ENCODE data around the gene SCFD2. TPM values are rescaled to one million over a fixed set of nuclear protein-coding genes. Genes with fewer than 3 reads are reported as not detected.

Gene SCFD2
- total RNA-seq, 1 experiment from 2014 or later: 12.4 TPM

GRCh38 chr4:53169695-53170617 lies 195.9 kb downstream of the SCFD2 start:
- H3K4me1 Mint-ChIP-seq: no peaks in the 10 kb centered on the region
- no peak overlapping the region for H3K27ac Mint-ChIP-seq
- TF ChIP-seq SP1 (CRISPR knock-in tag; conservative IDR thresholded peaks at IDR 0.05) (no peak), GABPB1 (CRISPR knock-in tag; IDR thresholded peaks at IDR 0.05) (no peak), FOXJ3 (CRISPR knock-in tag; IDR thresholded peaks at IDR 0.05; ENCODE audit: borderline replicate concordance) (no peak)
- H3K9me3 Mint-ChIP-seq: peaks cover 26% of the 10 kb centered on the region
- POLR2A ChIA-PET: no interaction called here
- CTCF ChIA-PET: no interaction called here
- H3K4me3 Mint-ChIP-seq: no peak overlapping the region
- ATAC-seq (no peak), DNase-seq (ENCODE audit: low spot score) (no peak)
- H3K27me3 Mint-ChIP-seq (ENCODE audit: low read depth): no peaks in the 10 kb centered on the region
- H3K36me3 Mint-ChIP-seq: peaks cover 2% of the 10 kb centered on the region; the same call in 1 of the 2 replicates

DNA sequence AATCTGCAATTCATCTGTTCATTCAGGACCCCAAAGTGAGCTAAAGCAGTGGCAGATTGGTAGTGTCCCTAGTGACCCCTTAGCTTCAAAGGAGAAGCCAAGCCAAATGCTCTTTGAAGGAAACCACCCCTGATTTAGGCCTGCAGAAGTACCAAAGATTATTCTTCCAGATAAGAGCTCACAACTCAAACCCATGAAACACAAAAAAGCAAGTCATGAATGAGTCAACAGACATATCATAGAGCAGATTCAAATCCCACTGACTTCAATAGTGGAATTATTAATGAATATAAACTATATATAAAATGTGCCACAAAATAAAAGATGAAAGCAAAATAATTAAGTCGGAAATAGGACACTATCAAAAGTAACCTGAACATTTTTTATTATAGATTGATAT lies 197.6 kb downstream of the SCFD2 start:
- TF ChIP-seq KAT7 (CRISPR knock-in tag; IDR thresholded peaks at IDR 0.05; ENCODE audit: borderline replicate concordance) (no peak), ELF4 (CRISPR knock-in tag; IDR thresholded peaks at IDR 0.05; ENCODE audit: low read depth) (no peak), JAZF1 (CRISPR knock-in tag; IDR thresholded peaks at IDR 0.05) (no peak), MYBL2 (CRISPR knock-in tag; IDR thresholded peaks at IDR 0.05) (no peak), ZNF219 (CRISPR knock-in tag; IDR thresholded peaks at IDR 0.05; ENCODE audit: borderline replicate concordance) (no peak), CTCF (IDR thresholded peaks at IDR 0.05) (no peak), NR2C2 (CRISPR knock-in tag; IDR thresholded peaks at IDR 0.05) (no peak), ERG (CRISPR knock-in tag; IDR thresholded peaks at IDR 0.05) (no peak), FOXK1 (CRISPR knock-in tag; IDR thresholded peaks at IDR 0.05) (no peak), HMGXB4 (CRISPR knock-in tag; IDR thresholded peaks at IDR 0.05) (no peak), RELA (CRISPR knock-in tag; IDR thresholded peaks at IDR 0.05; ENCODE audit: borderline replicate concordance) (no peak), ZMAT4 (CRISPR knock-in tag; IDR thresholded peaks at IDR 0.05) (no peak), SP1 (CRISPR knock-in tag; conservative IDR thresholded peaks at IDR 0.05) (no peak), CREB1 (CRISPR knock-in tag; IDR thresholded peaks at IDR 0.05) (no peak), HMGA2 (CRISPR knock-in tag; IDR thresholded peaks at IDR 0.05) (no peak), IRF2 (CRISPR knock-in tag; IDR thresholded peaks at IDR 0.05; ENCODE audit: borderline replicate concordance, low read depth) (no peak), NR1H2 (CRISPR knock-in tag; IDR thresholded peaks at IDR 0.05) (no peak), STAT6 (CRISPR knock-in tag; conservative IDR thresholded peaks at IDR 0.05; ENCODE audit: low read depth) (no peak)
- TF ChIP-seq, protein P1, sequence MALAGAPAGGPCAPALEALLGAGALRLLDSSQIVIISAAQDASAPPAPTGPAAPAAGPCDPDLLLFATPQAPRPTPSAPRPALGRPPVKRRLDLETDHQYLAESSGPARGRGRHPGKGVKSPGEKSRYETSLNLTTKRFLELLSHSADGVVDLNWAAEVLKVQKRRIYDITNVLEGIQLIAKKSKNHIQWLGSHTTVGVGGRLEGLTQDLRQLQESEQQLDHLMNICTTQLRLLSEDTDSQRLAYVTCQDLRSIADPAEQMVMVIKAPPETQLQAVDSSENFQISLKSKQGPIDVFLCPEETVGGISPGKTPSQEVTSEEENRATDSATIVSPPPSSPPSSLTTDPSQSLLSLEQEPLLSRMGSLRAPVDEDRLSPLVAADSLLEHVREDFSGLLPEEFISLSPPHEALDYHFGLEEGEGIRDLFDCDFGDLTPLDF (CRISPR knock-in tag; IDR thresholded peaks at IDR 0.05): no peak
- no peak for DNase-seq (ENCODE audit: low spot score)
- no peak for ATAC-seq
- POLR2A ChIA-PET: no interaction called here
- H3K27me3 Mint-ChIP-seq (ENCODE audit: low read depth): no peaks in the 10 kb centered on the region
- H3K27ac Mint-ChIP-seq: no peak overlapping the region
- peaks cover 11% of the 10 kb centered on the region for H3K9me3 Mint-ChIP-seq
- no peak overlapping the region for H3K4me3 Mint-ChIP-seq
- no peaks in the 10 kb centered on the region for H3K4me1 Mint-ChIP-seq
- CTCF ChIA-PET: interaction anchor here (1.3 kb wide), 1 partner anchor 1064 kb away, joined by 3 read pairs; no protein-coding TSS in a partner anchor
- H3K36me3 Mint-ChIP-seq: no peaks in the 10 kb centered on the region

All from WTC11 (cell line).